Measurements from ENCODE around the gene LZTR1.

GRCh38 chr22:21032868-21033688, 51.0 kb downstream of the LZTR1 start:
- no peak for TF ChIP-seq CTCF (IDR thresholded peaks at IDR 0.05)
- no peak for TF ChIP-seq POLR2A (IDR thresholded peaks at IDR 0.05)

All from uterus (tissue), 2 donors.